AG04449 (cell line): ENCODE results near the gene TSBP1.

Source experiments
- CTCF ChIA-PET: fragments of 350-600 bp; formaldehyde crosslinking; extraction: SDS; loops from one replicate; lab custom pipeline; 2021; ENCODE audit warnings: antibody characterized with exemption; lab: Yijun Ruan, JAX
- POLR2A ChIA-PET: fragments of 400-600, 350-600 bp; formaldehyde crosslinking; extraction: SDS; loops from one replicate; lab custom pipeline; 2020; ENCODE audit warnings: antibody characterized with exemption, inconsistent platforms; lab: Yijun Ruan, JAX
- DNase-seq: peaks from one replicate; pipeline ENCODE4 v3.0.0-alpha.2; 2010; ENCODE audit warnings: low read depth, low spot score
- H3K4me3 ChIP-seq: 2 replicates; pipeline ENCODE4 v1.5.1; 2011; ENCODE audit warnings: low read depth, mild to moderate bottlenecking, control low read depth, low read length
- TF ChIP-seq, protein P1 (sequence below): IDR thresholded peaks from one replicate; pipeline ENCODE4 v1.5.1; 2011; ENCODE audit warnings: mild to moderate bottlenecking, moderate library complexity, low read length, control low read depth, inconsistent platforms; ENCODE audit not compliant: insufficient read depth; ENCODE audit errors: missing control alignments

Gene TSBP1

GRCh38 chr6:32371803-32372202 is at the start of gene TSBP1:
Gene TSBP1 (minus strand): TSS chr6:32371903. CDS start chr6:32371706, 197 bp downstream.
- TF ChIP-seq, protein P1, sequence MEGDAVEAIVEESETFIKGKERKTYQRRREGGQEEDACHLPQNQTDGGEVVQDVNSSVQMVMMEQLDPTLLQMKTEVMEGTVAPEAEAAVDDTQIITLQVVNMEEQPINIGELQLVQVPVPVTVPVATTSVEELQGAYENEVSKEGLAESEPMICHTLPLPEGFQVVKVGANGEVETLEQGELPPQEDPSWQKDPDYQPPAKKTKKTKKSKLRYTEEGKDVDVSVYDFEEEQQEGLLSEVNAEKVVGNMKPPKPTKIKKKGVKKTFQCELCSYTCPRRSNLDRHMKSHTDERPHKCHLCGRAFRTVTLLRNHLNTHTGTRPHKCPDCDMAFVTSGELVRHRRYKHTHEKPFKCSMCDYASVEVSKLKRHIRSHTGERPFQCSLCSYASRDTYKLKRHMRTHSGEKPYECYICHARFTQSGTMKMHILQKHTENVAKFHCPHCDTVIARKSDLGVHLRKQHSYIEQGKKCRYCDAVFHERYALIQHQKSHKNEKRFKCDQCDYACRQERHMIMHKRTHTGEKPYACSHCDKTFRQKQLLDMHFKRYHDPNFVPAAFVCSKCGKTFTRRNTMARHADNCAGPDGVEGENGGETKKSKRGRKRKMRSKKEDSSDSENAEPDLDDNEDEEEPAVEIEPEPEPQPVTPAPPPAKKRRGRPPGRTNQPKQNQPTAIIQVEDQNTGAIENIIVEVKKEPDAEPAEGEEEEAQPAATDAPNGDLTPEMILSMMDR, result no peak
- no peak within 1 kb of the TSS for H3K4me3 ChIP-seq
- DNase-seq, result no peak
- CTCF ChIA-PET, result no interaction called here
- POLR2A ChIA-PET, result no interaction called here

- TF ChIP-seq, protein P1, result no peak
- no peak for DNase-seq
- ChIA-PET POLR2A (no interaction called here), CTCF (interaction anchor here (1.4 to 9.6 kb wide), 8 partner anchors 8 to 452 kb away, joined by 3 to 172 read pairs (median 66); partner anchors contain the start of gene BTNL2)
- no peak overlapping the region for H3K4me3 ChIP-seq
These were observed 44.3 kb upstream of the TSBP1 start for GRCh38 chr6:32416036-32416435.

DNA sequence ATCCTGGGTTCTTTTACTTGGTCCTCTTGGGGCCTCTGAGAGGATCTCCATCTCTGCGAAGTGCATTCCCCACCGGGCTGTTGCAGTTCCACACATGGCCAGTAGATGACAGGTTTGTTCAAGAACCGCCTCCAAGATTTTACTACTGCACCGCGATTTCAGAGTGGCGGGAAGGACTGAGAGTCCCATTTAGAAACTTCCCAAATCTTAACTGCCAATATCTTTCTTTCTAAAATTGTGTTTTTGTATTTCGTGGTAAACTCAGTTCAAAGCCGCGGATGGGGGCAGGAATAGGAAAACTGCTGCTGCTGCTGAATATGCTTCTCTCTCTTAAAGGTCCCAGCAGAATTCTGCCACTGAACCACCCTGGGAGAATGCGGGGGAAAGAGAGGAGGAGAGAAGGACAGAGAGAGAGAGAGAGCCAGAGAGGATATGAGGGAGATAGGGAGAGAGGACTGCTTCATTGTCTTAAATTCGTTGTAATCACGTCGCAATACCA is 43.9 kb upstream of the TSBP1 start:
- TF ChIP-seq, protein P1, result peak; percentile 91
- POLR2A ChIA-PET, result no interaction called here
- CTCF ChIA-PET, result interaction anchor here (0.9 to 9.6 kb wide), 11 partner anchors 8 to 453 kb away, joined by 3 to 172 read pairs (median 55); partner anchors contain the start of gene BTNL2
- peak; percentile 7 for DNase-seq
- H3K4me3 ChIP-seq, result no peak overlapping the region

DNA sequence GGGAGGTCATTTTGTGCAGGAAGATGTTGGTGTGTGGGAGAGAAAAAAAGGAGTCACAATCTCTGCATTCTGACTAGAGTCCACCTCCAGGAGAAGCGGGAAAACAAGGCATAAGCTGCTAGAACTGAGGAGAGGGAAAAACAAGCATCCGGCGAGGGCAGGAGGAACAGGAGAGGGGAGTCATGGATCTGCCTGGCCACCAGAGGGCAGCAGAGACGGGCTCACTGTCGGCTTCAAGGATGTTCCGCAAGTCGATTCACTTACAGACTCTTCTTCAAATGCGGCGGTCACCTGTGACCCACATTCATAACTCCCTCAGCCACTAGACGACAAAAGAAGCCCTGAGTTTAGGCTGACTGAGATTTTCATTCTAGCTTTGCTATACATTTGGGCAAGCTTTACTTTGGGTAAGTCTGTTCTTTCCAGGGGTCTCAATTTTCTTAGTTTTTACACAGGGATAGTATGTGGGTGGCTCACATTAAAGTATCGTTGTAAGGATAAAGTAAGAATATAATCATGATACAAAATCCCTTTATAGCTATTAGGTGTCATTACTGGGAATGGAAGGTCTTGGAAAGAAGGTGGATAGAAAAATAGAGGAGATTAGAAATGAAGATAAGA is 41.8 kb upstream of the TSBP1 start:
- ChIA-PET POLR2A (no interaction called here), CTCF (interaction anchor here (0.8 to 9.6 kb wide), 46 partner anchors 10 to 458 kb away, joined by 3 to 172 read pairs (median 4); partner anchors contain the start of genes BTNL2, HLA-DRA, TAP1 and TAP2)
- TF ChIP-seq, protein P1, result peak; percentile 97

GRCh38 chr6:32411566-32412327 is 40.0 kb upstream of the TSBP1 start:
- no peak overlapping the region for H3K4me3 ChIP-seq
- CTCF ChIA-PET, result interaction anchor here (0.9 to 9.6 kb wide), 8 partner anchors 12 to 457 kb away, joined by 3 to 172 read pairs (median 60); no protein-coding TSS in a partner anchor
- POLR2A ChIA-PET, result no interaction called here
- TF ChIP-seq, protein P1, result no peak
- DNase-seq, result no peak

More for the DNA sequence above, 41.8 kb upstream of the TSBP1 start:
- peak; percentile 38 for DNase-seq
- H3K4me3 ChIP-seq, result no peak overlapping the region
